Measurements from ENCODE around the gene GTPBP6.
"Not testable (repeated sequence)": the region's sequence is repeated elsewhere in the genome, so short reads cannot be mapped to it uniquely, and the experiment has no call there.

GTPBP6 gene

GRCh38 chrX:261167-261918 is 57.3 kb downstream of the GTPBP6 start:
- no peak for DNase-seq

- DNase-seq, result no peak
These were observed 58.8 kb downstream of the GTPBP6 start for GRCh38 chrX:259692-260355.

DNA sequence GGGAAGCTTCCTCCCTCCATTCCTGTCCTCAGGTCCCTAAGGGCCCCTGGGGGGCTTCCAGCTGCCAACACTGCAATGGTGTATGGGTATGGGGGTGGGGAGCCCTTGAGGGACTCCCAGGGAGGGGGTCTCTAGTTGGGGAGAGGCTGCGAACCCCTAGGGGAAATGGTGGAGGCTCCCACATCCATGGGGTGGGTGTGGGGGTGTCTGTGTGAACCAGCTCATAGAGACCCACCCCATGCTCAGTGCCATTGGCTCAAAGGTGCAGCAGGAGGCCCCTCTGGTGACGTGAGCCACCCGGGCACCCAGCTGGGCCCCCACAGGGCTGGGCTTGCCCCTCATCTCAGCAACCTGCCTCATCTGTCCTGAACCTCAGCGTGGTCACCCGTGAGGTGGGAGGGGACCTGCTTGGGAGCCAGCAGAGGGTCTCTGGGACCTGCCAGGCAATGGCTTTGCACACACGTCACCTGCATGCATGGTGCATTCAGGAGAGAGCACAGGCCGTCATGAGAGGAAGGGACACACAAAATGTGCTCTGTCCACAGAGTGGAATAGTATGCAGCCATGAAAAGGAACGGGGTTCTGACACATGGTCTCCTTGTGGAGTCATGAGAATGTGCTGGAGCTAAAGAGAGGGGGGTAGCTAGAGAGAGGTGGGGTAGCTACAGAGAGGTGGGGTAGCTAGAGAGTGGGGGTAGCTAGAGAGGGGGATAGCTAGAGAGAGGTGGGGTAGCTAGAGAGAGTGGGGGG is 60.1 kb downstream of the GTPBP6 start:
- DNase-seq, result no peak

GRCh38 chrX:257681-258289 is 60.8 kb downstream of the GTPBP6 start:
- DNase-seq, result no peak

- DNase-seq, result not testable (repeated sequence)
These were observed 61.5 kb downstream of the GTPBP6 start for GRCh38 chrX:257054-257453.

DNA sequence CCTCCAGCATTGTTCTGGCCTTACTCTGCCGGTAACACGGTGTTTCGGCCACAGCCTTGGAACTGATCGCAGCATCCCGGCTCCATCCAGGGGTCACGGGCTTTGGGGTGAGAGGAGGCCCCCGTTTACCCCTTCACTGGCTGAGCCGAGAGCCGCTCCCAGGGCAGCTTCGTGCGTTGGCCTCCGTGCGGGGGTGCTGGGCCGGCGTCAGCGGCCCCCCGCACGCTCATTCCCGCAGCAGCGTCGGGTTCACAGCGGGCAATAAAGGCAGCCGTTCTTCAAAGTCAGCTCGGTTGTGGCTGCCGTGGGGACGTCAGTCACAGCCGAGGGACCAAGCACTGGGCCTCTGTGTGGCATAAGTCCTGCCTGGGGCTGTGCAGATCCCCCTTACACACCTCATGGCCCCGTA is 62.7 kb downstream of the GTPBP6 start:
- DNase-seq, result no peak
